Suppressor macrophage treated with lipopolysaccharide for 4 hours (primary cell): ENCODE measurements around the gene PSENEN.
"Not testable (repeated sequence)": the region's sequence is repeated elsewhere in the genome, so short reads cannot be mapped to it uniquely, and the experiment has no call there.

Source experiments
- DNase-seq: peaks from one replicate; pipeline ENCODE4 v3.0.0-alpha.2; 2020

The PSENEN gene

DNA sequence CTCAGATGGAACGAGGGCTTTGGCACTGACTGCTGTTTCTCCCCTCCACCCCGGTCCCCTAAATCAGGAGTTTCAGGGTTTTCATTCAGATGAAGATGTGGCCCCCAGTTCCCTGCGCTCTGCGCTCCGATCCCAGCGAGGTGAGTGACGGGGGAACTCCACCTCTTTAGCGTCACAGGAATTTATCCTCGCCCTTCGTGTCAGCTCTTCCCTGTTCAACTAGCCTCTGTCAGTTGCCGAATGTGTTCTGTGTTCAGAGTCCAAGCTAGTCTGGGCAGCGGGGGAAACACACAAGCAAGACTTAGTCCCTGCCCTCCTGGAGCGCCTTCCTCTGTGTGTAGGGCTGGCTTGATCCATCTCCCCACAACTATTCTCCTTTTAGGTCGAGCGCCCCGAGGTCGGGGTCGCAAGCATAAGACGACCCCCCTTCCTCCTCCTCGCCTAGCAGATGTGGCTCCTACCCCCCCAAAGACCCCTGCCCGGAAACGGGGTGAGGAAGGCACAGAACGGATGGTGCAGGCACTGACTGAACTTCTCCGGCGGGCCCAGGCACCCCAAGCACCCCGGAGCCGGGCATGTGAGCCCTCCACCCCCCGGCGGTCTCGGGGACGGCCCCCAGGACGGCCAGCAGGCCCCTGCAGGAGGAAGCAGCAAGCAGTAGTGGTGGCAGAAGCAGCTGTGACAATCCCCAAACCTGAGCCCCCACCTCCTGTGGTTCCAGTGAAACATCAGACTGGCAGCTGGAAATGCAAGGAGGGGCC, 25.9 kb upstream of the PSENEN start:
- DNase-seq: no peak

DNA sequence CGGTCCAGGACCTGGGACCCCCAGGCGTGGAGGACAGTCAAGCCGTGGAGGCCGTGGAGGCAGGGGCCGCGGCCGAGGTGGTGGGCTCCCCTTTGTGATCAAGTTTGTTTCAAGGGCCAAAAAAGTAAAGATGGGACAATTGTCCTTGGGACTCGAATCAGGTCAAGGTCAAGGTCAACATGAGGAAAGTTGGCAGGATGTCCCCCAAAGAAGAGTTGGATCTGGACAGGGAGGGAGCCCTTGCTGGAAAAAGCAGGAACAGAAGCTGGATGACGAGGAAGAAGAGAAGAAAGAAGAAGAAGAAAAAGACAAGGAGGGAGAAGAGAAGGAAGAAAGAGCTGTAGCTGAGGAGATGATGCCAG, 25.3 kb upstream of the PSENEN start:
- no peak for DNase-seq

- no peak for DNase-seq
Measured at GRCh38 chr19:35720648-35721047, 24.8 kb upstream of the PSENEN start.

- DNase-seq: no peak
Measured at GRCh38 chr19:35721374-35721773, 24.1 kb upstream of the PSENEN start.

- no peak for DNase-seq
Measured at GRCh38 chr19:35722461-35722860, 23.0 kb upstream of the PSENEN start.

GRCh38 chr19:35722897-35723296, 22.6 kb upstream of the PSENEN start:
- DNase-seq: no peak

- no peak for DNase-seq
Measured at GRCh38 chr19:35723671-35724070, 21.8 kb upstream of the PSENEN start.

DNA sequence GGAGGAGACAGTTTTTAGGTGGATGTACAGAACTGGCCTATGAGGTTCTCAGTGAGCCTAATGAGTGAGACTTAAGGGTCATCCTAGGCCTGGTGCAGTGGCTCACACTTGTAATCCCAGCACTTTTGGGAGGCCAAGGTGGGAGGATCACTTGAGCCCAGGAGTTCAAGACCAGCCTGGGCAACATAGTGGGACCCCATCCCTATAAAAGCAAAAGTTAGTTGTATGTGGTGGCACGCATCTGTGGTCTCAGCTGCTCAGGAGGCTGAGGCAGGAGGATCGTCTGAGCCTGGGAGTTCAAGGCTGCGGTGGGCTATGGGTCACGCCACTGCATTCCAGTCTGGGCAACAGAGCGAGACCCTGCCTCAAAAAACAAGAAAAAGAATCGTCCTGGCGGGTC, 21.3 kb upstream of the PSENEN start:
- DNase-seq: not testable (repeated sequence)

- no peak for DNase-seq
Measured at GRCh38 chr19:35724560-35724959, 20.9 kb upstream of the PSENEN start.

DNA sequence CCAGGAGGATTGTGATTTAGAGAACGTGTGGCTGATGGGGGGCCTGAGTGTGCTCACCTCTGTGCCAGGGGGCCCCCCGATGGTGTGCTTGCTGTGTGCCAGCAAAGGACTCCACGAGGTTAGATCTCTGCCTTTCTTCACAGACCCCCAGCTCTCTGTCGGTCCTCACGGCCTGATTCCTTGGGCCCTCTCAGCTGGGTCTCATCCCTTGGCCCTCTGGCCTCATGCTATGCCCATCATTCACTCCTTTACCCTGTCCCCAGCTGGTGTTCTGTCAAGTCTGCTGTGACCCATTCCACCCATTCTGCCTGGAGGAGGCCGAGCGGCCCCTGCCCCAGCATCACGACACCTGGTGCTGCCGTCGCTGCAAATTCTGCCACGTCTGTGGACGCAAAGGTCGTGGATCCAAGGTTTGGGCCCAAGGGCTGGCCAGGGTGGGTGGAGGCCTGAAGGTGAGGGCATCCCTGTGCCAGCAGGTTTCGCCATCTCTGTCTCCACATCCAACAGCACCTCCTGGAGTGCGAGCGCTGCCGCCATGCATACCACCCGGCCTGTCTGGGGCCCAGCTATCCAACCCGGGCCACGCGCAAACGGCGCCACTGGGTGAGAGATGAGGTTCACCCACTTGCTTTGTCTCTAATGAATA, 20.1 kb upstream of the PSENEN start:
- no peak for DNase-seq

DNA sequence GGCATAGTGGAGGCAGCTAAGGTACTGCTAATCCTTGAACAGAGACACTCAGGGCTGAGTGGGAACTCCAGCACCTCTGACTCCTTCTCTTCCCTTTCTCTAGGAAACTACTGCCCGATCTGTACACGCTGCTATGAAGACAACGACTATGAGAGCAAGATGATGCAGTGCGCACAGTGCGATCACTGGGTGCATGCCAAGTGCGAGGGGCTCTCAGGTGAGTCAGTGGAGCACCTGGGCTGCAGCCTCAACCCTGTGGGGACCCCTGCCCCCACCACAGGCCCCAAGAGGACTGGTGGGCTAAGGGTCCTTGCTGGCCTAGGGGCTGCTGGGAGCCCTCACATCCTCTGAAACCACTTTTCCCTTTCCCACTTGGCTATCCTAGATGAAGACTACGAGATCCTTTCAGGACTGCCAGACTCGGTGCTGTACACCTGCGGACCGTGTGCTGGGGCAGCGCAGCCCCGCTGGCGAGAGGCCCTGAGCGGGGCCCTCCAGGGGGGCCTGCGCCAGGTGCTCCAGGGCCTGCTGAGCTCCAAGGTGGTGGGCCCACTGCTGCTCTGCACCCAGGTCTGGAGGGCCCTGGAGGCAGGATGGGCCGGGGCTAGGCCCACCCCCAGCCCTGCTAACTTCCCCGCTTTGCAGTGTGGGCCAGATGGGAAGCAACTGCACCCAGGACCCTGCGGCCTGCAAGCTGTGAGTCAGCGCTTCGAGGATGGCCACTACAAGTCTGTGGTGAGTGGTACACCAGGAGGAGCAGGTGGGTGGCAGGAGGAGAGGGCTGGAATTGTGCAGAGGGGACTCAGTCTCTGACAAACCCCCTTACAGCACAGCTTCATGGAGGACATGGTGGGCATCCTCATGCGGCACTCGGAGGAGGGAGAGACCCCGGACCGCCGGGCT, 18.1 kb upstream of the PSENEN start:
- no peak for DNase-seq

DNA sequence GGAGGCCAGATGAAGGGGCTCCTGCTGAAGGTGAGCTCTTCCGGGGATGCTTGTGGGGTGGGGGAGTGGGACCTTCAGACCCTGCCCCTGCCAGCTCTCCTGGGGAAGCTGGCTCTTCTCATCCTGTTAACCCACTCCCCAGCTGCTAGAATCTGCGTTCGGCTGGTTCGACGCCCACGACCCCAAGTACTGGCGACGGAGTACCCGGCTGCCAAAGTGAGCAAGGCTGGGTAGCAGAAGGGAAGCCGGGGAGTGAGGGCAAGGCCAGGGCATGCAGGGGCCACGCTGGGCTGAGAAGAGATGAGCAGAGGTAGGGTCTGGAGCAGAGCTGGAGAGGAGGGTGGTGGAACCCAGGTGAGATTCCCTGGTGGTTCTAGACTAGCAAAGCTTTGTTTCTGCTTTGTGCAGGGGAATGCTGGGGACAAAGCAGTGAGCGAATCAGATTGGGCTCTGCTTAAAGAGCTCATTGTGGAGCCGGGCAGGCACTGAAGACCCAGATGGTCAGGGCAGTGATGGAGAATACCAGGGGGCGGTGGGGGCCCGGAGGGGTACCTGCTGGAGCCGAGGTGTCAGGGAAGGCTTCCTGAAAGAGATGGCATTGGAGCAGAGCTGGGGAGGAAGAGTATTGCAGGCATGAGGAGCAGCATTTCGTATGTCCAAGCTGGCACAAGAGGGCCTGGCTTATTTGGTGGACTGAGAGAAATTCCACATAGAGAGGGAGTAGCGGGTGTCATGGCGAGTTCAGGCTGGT, 17.3 kb upstream of the PSENEN start:
- no peak for DNase-seq

- DNase-seq: no peak
Measured at GRCh38 chr19:35729021-35729420, 16.4 kb upstream of the PSENEN start.

DNA sequence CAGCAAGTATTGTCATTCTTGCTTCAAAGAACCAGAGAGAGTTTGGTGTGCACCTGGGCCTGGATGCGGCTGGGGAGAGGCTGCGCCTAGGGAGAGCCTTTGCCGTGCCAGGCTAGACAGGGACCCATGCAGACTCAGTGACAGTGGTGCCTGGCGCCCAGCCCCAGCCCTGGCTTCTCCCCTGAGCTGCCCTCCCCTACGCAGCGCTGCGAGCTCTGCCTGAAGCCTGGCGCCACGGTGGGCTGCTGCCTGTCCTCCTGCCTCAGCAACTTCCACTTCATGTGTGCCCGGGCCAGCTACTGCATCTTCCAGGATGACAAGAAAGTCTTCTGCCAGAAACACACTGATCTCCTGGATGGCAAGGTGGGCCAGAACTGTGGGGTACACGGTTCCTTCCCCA, 15.7 kb upstream of the PSENEN start:
- DNase-seq: no peak

DNA sequence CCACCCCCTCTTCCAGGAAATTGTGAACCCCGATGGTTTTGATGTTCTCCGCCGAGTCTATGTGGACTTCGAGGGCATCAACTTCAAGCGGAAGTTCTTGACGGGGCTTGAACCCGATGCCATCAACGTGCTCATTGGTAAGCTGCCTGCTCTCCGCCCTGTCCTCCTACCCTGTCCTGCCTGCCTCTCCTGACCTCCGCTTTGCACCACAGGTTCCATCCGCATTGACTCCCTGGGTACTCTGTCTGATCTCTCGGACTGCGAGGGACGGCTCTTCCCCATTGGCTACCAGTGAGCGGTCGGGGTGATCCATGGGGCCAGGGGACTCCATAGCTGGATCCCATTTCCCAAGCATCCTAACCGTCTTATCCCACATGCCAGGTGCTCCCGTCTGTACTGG, 15.1 kb upstream of the PSENEN start:
- no peak for DNase-seq

- no peak for DNase-seq
Measured at GRCh38 chr19:35731353-35731752, 14.1 kb upstream of the PSENEN start.

DNA sequence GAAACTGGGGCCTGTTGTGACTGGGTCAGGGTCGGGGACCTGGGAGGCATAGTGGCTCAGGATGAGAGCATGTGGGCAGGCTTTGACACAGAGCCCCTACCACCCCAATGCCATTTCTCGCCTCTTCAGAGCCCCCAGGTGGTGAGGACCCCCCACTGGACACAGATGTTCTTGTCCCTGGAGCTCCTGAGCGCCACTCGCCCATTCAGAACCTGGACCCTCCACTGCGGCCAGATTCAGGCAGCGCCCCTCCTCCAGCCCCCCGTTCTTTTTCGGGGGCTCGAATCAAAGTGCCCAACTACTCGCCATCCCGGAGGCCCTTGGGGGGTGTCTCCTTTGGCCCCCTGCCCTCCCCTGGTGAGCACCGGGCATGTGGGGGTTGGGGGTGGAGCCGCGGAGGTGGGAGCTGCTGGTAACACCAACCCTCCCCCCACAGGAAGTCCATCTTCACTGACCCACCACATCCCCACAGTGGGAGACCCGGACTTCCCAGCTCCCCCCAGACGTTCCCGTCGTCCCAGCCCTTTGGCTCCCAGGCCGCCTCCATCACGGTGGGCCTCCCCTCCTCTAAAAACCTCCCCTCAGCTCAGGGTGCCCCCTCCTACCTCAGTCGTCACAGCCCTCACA, 13.6 kb upstream of the PSENEN start:
- no peak for DNase-seq

DNA sequence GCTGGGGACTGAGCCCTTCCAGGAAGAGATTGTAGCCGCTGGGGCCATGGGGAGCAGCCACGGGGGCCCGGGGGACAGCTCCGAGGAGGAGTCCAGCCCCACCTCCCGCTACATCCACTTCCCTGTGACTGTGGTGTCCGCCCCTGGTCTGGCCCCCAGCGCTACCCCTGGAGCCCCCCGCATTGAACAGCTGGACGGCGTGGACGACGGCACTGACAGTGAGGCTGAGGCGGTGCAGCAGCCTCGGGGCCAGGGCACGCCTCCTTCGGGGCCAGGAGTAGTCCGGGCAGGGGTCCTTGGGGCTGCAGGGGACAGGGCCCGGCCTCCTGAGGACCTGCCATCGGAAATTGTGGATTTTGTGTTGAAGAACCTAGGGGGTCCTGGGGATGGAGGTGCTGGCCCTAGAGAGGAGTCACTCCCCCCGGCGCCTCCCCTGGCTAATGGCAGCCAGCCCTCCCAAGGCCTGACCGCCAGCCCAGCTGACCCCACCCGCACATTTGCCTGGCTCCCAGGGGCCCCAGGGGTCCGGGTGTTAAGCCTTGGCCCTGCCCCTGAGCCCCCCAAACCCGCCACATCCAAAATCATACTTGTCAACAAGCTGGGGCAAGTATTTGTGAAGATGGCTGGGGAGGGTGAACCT, 12.8 kb upstream of the PSENEN start:
- no peak for DNase-seq

- no peak for DNase-seq
Measured at GRCh38 chr19:35733180-35734125, 12.0 kb upstream of the PSENEN start.

DNA sequence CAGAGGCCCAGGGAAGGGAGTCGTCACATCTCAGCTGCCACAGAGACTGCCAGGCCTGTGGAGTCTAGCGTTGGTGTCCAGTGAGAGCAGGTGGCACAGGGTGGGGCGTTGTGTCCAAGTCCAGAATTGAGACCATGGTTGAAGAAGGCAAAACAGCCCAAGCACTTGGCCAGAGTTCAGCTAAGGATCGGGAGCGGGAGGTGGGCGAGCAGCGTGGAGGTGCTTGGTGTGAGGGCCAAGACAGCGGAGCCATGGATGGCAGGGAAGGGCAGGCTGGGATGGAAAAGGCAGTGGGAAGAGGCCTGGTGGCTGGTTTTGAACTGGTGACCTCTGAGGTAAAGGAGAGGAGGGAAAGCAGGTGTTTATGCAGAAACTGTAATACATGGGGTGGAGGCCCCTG, 11.2 kb upstream of the PSENEN start:
- DNase-seq: no peak

DNA sequence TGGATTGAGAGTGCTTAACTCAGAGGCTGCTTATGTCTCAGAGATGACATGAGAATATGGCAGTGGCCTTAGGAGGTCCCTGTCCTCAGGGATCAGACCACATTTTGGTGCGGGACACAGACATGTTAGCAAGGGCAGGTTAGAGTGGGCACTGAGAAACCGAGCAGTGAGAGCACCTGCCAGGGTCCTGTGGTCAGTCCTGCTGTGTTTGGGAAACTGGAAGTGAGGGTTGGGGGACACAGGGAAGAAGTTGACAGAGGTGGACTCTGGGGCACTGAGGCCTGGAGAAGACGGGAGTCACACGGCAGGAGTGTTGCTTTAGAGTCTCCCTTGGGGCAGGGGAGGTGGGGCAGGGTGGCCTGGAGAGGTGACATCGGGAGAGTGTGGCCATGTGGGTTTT, 10.6 kb upstream of the PSENEN start:
- DNase-seq: no peak
